Tibial artery (tissue), 4 donors: ENCODE results near the gene TBC1D30.

ENCODE experiments used
- DNase-seq, 2 donors: peaks; one replicate each; pipeline ENCODE4 v3.0.0-alpha.2; 2019
- H3K27ac ChIP-seq, 2 donors: fragments of 200-600 bp; sonication (generic) in 1 of 2; 1 replicate in 1 of 2; 2 replicates in 1 of 2; pipeline ENCODE4 v1.5.1; 2018 to 2019; ENCODE audit warnings: mild to moderate bottlenecking in 1 of 2
- H3K27me3 ChIP-seq, 2 donors: fragments of 200-600 bp; sonication (generic) in 1 of 2; one replicate each; pipeline versions ENCODE4 v1.5.1 to v1.6.0; 2016 to 2019
- H3K36me3 ChIP-seq, 3 donors: fragments of 200-600 bp; sonication (generic) in 2 of 3; one replicate each; pipeline ENCODE4 v1.5.1; 2016 to 2019; ENCODE audit warnings: mild to moderate bottlenecking in 2 of 3
- H3K4me1 ChIP-seq, 4 donors: fragments of 200-600 bp; sonication (generic) in 2 of 4; 1 replicate in 3 of 4; 2 replicates in 1 of 4; pipeline ENCODE4 v1.5.1; 2016 to 2019
- H3K4me3 ChIP-seq, 2 donors: fragments of 200-600 bp; sonication (generic) in 1 of 2; 1 replicate in 1 of 2; 2 replicates in 1 of 2; pipeline ENCODE4 v1.5.1; 2018 to 2019; ENCODE audit warnings: mild to moderate bottlenecking in 2 of 2
- H3K9me3 ChIP-seq, 3 donors: fragments of 200-600 bp; sonication (generic) in 1 of 3; one replicate each; pipeline ENCODE4 v1.5.1; 2016 to 2019
- intact Hi-C: fragments of 100-400 bp; cut with DNase I; formaldehyde crosslinking; loops from one replicate; pipeline ENCODE4 v1.15.0; 2023; ENCODE audit warnings: low total_unique reads
- TF ChIP-seq, protein P1 (sequence below), 2 experiments: fragments of 200-600 bp in 1 of 2; fragments of 450-650 bp in 1 of 2; IDR thresholded peaks; one replicate each; pipeline ENCODE4 v1.5.1; 2017 to 2019; ENCODE audit warnings: antibody characterized with exemption in 2 of 2, mild to moderate bottlenecking in 1 of 2, moderate library complexity in 1 of 2

TBC1D30 gene

DNA sequence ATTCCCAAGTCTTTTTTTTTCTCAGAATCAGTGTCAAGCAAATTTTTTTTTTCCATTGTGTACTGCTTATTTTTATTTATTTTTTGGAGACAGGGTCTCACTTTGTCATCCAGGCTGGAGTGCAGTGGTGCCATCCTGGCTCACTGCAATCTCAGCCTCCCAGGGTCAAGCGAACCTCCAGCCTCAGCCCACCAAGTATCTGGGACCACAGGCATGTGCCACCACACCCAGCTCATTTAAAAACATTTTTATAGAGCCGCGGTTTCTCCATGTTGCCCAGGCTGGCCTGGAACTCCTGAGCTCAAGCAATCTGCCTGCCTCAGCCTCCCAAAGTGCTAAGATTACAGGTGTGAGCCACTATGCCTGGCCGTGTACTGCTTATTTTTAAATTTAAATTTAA, 68.1 kb downstream of the TBC1D30 start:
- intact Hi-C loops, result loop anchor here (5.0 to 10.0 kb wide), 3 partner anchors 230 to 1192 kb away; partner anchors contain the start of gene WIF1
- Histone ChIP-seq H3K27ac (no peak overlapping the region), H3K4me3 (no peak overlapping the region), H3K36me3 (no peaks in the 10 kb centered on the region), H3K27me3 (peaks cover 0 to 18% of the 10 kb centered on the region in 2 donors), H3K4me1 (no peaks in the 10 kb centered on the region), H3K9me3 (no peaks in the 10 kb centered on the region)
- no peak for DNase-seq
- TF ChIP-seq, protein P1, sequence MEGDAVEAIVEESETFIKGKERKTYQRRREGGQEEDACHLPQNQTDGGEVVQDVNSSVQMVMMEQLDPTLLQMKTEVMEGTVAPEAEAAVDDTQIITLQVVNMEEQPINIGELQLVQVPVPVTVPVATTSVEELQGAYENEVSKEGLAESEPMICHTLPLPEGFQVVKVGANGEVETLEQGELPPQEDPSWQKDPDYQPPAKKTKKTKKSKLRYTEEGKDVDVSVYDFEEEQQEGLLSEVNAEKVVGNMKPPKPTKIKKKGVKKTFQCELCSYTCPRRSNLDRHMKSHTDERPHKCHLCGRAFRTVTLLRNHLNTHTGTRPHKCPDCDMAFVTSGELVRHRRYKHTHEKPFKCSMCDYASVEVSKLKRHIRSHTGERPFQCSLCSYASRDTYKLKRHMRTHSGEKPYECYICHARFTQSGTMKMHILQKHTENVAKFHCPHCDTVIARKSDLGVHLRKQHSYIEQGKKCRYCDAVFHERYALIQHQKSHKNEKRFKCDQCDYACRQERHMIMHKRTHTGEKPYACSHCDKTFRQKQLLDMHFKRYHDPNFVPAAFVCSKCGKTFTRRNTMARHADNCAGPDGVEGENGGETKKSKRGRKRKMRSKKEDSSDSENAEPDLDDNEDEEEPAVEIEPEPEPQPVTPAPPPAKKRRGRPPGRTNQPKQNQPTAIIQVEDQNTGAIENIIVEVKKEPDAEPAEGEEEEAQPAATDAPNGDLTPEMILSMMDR (IDR thresholded peaks at IDR 0.05), result no peak

DNA sequence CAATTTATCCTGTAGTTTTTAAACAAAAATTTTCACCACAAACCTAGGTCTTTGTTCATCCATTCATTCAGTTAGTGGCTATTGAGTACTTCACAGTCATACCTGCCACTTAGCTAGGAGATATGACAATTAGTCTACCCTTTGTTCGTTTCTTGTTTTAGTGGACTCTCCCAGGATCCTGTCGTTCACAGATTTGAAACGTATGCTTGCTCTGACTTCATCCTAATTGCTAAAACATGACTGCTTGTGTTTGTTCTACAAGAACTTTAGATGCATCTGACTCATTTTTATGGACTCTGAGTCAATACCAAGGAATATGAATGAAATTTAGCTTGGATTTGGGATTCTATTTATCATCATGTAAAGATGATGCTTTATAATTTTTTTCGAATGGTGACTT, 69.5 kb downstream of the TBC1D30 start:
- TF ChIP-seq, protein P1 (IDR thresholded peaks at IDR 0.05), result no peak
- Histone ChIP-seq H3K27me3 (peaks cover 0 to 18% of the 10 kb centered on the region in 2 donors), H3K9me3 (no peaks in the 10 kb centered on the region), H3K4me1 (no peaks in the 10 kb centered on the region), H3K36me3 (no peaks in the 10 kb centered on the region), H3K4me3 (no peak overlapping the region), H3K27ac (no peak overlapping the region)
- no peak for DNase-seq
- intact Hi-C loops, result loop anchor here (5.0 to 10.0 kb wide), 3 partner anchors 228 to 1191 kb away; partner anchors contain the start of gene WIF1

DNA sequence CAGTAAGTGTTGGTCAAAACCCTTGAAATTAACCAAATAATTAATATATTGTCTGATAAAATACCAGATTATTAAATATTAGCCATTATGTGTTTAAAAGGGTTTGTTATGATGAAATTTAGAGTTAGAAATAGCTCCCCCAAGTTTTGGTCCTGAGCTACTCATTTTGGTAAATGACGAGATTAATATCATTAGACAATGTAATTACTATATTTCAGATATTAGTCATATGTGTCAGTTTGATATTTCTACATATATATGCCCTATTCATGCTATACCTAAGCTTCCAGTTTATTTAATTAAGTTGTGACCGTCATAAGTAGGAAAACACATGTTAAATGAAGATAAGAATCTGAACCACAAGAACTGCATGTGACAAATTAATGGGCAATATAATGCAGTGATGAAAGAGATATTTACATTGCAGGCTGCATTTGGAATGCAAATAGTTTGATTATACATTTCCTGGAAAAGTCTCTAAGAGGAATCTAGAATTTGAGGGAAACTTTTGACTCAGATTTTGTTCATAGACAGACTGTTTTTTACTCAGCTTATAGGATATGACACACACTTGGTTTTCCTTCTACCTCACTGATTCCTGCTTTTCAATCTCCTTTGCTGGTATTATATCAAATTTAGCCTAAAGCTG, 70.5 kb downstream of the TBC1D30 start:
- H3K27me3 ChIP-seq, result peaks cover 0 to 12% of the 10 kb centered on the region in 2 donors
- intact Hi-C loops, result loop anchor here (5.0 to 10.0 kb wide), 3 partner anchors 227 to 1190 kb away; partner anchors contain the start of gene WIF1
- H3K27ac ChIP-seq, result no peak overlapping the region

DNA sequence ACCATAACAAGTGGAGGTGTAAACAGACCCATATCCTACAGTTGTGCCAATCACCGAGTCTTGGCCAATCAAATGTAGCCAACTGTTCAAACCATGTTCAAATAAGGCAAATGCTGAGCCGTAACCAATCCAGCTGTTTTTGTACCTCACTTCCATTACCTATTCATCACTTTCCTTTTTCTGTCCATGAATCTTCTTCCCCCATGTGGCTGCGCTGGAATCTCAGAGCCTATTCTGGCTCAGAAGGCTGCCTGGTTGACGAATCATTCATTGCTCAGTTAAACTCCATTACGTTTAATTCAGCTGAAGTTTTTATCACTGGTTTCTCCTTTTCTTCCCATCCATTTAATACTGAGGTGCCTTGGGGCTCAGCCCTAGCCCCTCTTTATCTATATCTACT, 71.1 kb downstream of the TBC1D30 start:
- Histone ChIP-seq H3K9me3 (no peaks in the 10 kb centered on the region), H3K4me3 (no peak overlapping the region), H3K36me3 (no peaks in the 10 kb centered on the region), H3K27me3 (peaks cover 0 to 9% of the 10 kb centered on the region in 2 donors), H3K27ac (no peak overlapping the region), H3K4me1 (no peaks in the 10 kb centered on the region)
- TF ChIP-seq, protein P1 (IDR thresholded peaks at IDR 0.05), result no peak
- intact Hi-C loops, result loop anchor here (10.0 kb wide), 2 partner anchors 339 to 1189 kb away; no protein-coding TSS in a partner anchor
- DNase-seq, result no peak

More for the DNA sequence above, 70.5 kb downstream of the TBC1D30 start:
- DNase-seq, result no peak
- Histone ChIP-seq H3K4me3 (no peak overlapping the region), H3K9me3 (no peaks in the 10 kb centered on the region), H3K36me3 (no peaks in the 10 kb centered on the region), H3K4me1 (no peaks in the 10 kb centered on the region)
- TF ChIP-seq, protein P1 (IDR thresholded peaks at IDR 0.05), result no peak

DNA sequence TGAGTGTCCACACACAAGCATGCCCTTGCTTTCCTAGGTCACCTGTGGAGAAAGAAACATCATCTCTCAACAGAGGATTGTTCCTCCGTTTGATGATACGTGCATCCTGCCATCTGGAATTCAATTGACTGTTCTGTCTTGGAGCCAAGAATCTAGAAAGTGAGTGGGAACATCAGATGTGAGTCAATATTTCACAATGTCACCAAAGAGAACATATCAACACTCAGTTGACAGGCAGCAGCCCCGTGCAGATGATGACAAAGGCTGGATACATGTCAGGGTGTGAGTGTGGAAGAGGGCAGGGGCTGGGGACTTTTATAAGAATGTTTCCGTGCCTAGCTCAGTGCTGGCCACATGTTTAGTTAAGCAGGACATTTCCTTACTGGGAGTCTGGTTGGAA, 76.1 kb downstream of the TBC1D30 start:
- no peak for DNase-seq
- intact Hi-C loops, result no loop called here
- no peaks in the 10 kb centered on the region for H3K9me3 ChIP-seq
- H3K36me3 ChIP-seq, result no peaks in the 10 kb centered on the region
- no peak overlapping the region for H3K4me3 ChIP-seq
- H3K4me1 ChIP-seq, result no peaks in the 10 kb centered on the region
- peaks cover 0 to 1% of the 10 kb centered on the region in 2 donors for H3K27me3 ChIP-seq
- H3K27ac ChIP-seq, result no peak overlapping the region
- TF ChIP-seq, protein P1 (IDR thresholded peaks at IDR 0.05), result no peak
